Fibroblast of villous mesenchyme (primary cell): ENCODE data around the gene DUSP14. TPM values are rescaled to one million over a fixed set of nuclear protein-coding genes. Genes with fewer than 3 reads are reported as not detected.
A peak's percentile ranks its signal among the peaks of the same experiment; 100 is the strongest.

Experiments
- DNase-seq: peaks from one replicate; pipeline ENCODE4 v3.0.0-alpha.2; 2010; ENCODE audit warnings: low read depth
- H3K4me3 ChIP-seq: 2 replicates; pipeline ENCODE4 v1.5.1; 2011; ENCODE audit warnings: low read depth, mild to moderate bottlenecking, low read length
- total RNA-seq: library from RNA; depleted of rRNA; stranded (reverse); fragments of >200 nt; gene quantifications from 2 replicates; pipeline ENCODE4 v1.2.3, GENCODE V29; 2012
- TF ChIP-seq, protein P1 (sequence below): IDR thresholded peaks from 2 replicates; pipeline ENCODE4 v1.5.1; 2012; ENCODE audit warnings: low read depth, mild to moderate bottlenecking, low read length; ENCODE audit not compliant: insufficient read depth

DUSP14 gene
- total RNA-seq, 1 donor: 91.5 TPM

GRCh38 chr17:37493249-37494027 is 3.7 kb downstream of the DUSP14 start:
- TF ChIP-seq, protein P1, sequence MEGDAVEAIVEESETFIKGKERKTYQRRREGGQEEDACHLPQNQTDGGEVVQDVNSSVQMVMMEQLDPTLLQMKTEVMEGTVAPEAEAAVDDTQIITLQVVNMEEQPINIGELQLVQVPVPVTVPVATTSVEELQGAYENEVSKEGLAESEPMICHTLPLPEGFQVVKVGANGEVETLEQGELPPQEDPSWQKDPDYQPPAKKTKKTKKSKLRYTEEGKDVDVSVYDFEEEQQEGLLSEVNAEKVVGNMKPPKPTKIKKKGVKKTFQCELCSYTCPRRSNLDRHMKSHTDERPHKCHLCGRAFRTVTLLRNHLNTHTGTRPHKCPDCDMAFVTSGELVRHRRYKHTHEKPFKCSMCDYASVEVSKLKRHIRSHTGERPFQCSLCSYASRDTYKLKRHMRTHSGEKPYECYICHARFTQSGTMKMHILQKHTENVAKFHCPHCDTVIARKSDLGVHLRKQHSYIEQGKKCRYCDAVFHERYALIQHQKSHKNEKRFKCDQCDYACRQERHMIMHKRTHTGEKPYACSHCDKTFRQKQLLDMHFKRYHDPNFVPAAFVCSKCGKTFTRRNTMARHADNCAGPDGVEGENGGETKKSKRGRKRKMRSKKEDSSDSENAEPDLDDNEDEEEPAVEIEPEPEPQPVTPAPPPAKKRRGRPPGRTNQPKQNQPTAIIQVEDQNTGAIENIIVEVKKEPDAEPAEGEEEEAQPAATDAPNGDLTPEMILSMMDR: no peak
- H3K4me3 ChIP-seq: no peak overlapping the region
- peak; percentile 82 for DNase-seq

DNA sequence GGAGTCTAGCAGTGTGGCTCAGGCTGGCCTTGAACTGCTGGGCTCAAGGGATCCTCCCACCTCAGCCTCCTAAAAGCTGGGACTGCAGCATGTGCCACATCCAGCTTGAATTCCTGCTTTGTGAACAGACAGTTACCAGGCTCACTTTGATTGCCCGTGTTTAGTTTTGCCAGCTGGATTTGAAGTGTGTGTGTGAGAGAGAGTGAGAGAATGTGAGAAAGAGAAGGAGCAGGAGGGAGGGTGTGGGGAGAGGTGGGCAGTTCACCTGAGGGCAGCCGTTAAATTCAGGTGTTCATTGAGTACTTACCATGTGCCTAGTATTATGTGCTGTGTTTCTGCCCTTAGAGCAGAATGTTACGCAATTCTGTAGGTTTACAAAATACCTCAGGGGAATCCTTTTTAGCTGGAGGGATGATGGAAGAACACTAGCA is 4.7 kb downstream of the DUSP14 start:
- no peak overlapping the region for H3K4me3 ChIP-seq
- peak; percentile 75 for DNase-seq
- TF ChIP-seq, protein P1: no peak

DNA sequence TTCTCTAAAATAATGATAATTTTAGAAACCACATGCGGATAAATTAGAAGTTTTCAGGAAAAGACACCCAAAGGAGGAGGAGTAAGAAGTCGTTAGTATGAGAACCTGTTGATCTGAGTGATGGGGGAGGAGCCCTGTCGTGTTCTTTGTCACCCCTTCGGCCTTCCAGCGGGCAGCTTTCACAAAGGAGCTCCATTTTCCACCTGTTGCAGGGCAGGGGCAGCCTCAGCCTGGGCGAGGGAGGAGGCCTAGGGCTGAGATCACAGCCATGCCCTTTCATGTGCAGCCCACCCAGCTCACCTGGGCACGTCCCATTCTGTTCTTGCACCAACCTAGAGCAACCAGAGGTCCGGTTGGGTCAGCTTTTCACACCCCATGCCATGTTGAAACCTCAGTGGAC is 5.3 kb downstream of the DUSP14 start:
- no peak overlapping the region for H3K4me3 ChIP-seq
- no peak for DNase-seq
- TF ChIP-seq, protein P1: no peak

GRCh38 chr17:37500378-37500777 is 10.7 kb downstream of the DUSP14 start:
- TF ChIP-seq, protein P1: no peak
- no peak overlapping the region for H3K4me3 ChIP-seq
- no peak for DNase-seq

- H3K4me3 ChIP-seq: no peak overlapping the region
- peak; percentile 50 for DNase-seq
- TF ChIP-seq, protein P1: no peak
These were observed 12.6 kb downstream of the DUSP14 start for GRCh38 chr17:37502009-37502936.

DNA sequence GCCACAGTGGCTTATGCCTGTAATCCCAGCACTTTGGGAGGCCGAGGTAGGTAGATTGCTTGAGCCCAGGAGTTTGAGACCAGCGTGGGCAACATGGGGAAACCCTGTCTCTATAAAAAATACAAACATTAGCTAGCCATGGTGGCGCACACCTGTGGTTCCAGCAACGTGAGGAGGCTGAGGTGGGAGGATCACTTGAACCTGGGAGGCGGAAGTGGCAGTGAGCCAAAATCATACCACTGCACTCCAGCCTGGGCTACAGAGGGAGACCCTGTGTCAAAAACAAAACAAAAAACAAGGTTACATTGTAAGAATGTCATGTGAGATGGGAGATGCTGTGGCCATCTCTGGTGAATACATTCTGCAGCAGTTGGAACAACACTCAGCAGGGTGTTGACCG is 13.5 kb downstream of the DUSP14 start:
- no peak overlapping the region for H3K4me3 ChIP-seq
- no peak for DNase-seq
- TF ChIP-seq, protein P1: no peak
